HG02884 (cell line): ENCODE measurements around the gene BRI3.

Experiments used
- ATAC-seq: cut with Tn5 transposase; IDR thresholded peaks from one replicate; pipeline ENCODE4 v1.9.1; 2021; ENCODE audit warnings: mild to moderate bottlenecking, moderate library complexity; ENCODE audit not compliant: unreplicated experiment

The BRI3 gene

GRCh38 chr7:98338441-98338840 is 57.0 kb downstream of the BRI3 start:
- ATAC-seq, result no peak

DNA sequence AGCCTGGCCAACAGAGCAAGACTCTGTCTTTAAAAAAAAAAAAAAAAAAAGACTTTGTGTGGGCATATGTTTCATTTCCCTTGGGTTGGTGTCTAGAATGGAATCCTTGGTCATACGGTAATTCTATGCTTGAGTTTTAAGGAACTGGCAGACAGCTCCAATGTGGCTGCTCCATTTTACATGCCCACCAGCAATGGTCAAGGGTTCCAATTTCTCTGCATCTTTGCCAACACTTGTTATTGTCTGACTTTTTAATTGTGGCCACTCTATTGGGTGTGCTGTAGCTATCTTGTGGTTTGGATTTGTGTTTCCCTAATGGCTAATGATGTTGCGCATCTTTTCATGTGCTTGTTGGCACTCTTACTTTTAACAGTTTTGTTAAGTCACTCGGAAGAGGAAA is 57.6 kb downstream of the BRI3 start:
- no peak for ATAC-seq

- ATAC-seq, result no peak
Measured at GRCh38 chr7:98341106-98341505, 59.6 kb downstream of the BRI3 start.
